GM21367 (cell line): Measurements from ENCODE around the gene CLDN17.

Experiments used
- ATAC-seq: cut with Tn5 transposase; IDR thresholded peaks from one replicate; pipeline ENCODE4 v1.9.1; 2021; ENCODE audit not compliant: unreplicated experiment

CLDN17 gene

GRCh38 chr21:30126576-30126975 lies 40.0 kb downstream of the CLDN17 start:
- no peak for ATAC-seq

GRCh38 chr21:30117631-30118030 lies 49.0 kb downstream of the CLDN17 start:
- ATAC-seq: no peak

- ATAC-seq: no peak
Measured at GRCh38 chr21:30116479-30116878, 50.1 kb downstream of the CLDN17 start.
